Progenitor cell of endocrine pancreas (in vitro differentiated cells): ENCODE results near the gene PLAC9. TPM values are rescaled to one million over a fixed set of nuclear protein-coding genes. Genes with fewer than 3 reads are reported as not detected.

Experiments
- DNase-seq: peaks from one replicate; pipeline ENCODE4 v3.0.0; 2021; ENCODE audit warnings: low spot score; ENCODE audit not compliant: unreplicated experiment
- H3K27ac Mint-ChIP-seq: 2 replicates; pipeline ENCODE4 v1.8.0; 2021; ENCODE audit warnings: mild to moderate bottlenecking, moderate library complexity, mixed read lengths
- H3K27me3 Mint-ChIP-seq: 2 replicates; pipeline ENCODE4 v1.8.0; 2021; ENCODE audit warnings: mixed read lengths
- H3K36me3 Mint-ChIP-seq: 2 replicates; pipeline ENCODE4 v1.8.0; 2022; ENCODE audit warnings: mixed read lengths; ENCODE audit not compliant: insufficient read depth
- H3K4me1 Mint-ChIP-seq: 2 replicates; pipeline ENCODE4 v1.8.0; 2021; ENCODE audit warnings: low read depth, mixed read lengths
- H3K4me3 Mint-ChIP-seq: 2 replicates; pipeline ENCODE4 v1.8.0; 2021; ENCODE audit warnings: low read depth, mild to moderate bottlenecking, moderate library complexity, mixed read lengths
- H3K9me3 Mint-ChIP-seq: 2 replicates; pipeline ENCODE4 v1.8.0; 2021; ENCODE audit warnings: low read depth, mixed read lengths
- total RNA-seq: library from RNA; stranded (reverse); gene quantifications from 2 replicates; pipeline ENCODE4 v1.2.1, GENCODE V29; 2021
- TF ChIP-seq, protein P1 (sequence below): fragments of 200-600 bp; sonication (generic); IDR thresholded peaks from one replicate; pipeline ENCODE4 v1.5.0; 2021; ENCODE audit warnings: antibody characterized with exemption, mild to moderate bottlenecking; ENCODE audit not compliant: unreplicated experiment

PLAC9 gene
- total RNA-seq, 1 donor from 2014 or later, result 0.79 TPM

DNA sequence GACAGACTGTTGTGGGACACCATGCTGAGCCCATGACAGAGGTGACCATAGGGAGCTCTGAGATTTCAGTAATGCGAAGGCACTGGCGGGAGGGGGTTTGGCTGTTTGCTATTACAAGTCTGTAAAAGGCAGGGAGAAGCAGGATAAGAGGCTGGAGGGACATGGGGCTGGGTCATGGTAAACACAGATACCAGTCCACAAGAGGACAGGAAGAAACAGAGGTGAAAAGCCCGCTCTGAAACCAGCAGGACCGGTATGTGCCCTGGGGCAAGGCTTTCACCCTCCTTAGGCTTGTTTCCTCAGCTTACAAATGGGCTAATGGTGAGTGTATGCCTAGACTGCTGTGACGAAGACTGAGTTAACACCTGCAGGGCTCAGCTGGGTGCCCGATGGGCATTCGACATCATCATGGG, 38.7 kb downstream of the PLAC9 start:
- Mint-ChIP-seq H3K36me3 (peaks cover 4% of the 10 kb centered on the region), H3K27ac (peak overlapping the region; percentile 9), H3K4me1 (peaks cover 15% of the 10 kb centered on the region), H3K27me3 (no peaks in the 10 kb centered on the region), H3K9me3 (no peaks in the 10 kb centered on the region), H3K4me3 (no peak overlapping the region)
- TF ChIP-seq, protein P1, sequence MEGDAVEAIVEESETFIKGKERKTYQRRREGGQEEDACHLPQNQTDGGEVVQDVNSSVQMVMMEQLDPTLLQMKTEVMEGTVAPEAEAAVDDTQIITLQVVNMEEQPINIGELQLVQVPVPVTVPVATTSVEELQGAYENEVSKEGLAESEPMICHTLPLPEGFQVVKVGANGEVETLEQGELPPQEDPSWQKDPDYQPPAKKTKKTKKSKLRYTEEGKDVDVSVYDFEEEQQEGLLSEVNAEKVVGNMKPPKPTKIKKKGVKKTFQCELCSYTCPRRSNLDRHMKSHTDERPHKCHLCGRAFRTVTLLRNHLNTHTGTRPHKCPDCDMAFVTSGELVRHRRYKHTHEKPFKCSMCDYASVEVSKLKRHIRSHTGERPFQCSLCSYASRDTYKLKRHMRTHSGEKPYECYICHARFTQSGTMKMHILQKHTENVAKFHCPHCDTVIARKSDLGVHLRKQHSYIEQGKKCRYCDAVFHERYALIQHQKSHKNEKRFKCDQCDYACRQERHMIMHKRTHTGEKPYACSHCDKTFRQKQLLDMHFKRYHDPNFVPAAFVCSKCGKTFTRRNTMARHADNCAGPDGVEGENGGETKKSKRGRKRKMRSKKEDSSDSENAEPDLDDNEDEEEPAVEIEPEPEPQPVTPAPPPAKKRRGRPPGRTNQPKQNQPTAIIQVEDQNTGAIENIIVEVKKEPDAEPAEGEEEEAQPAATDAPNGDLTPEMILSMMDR, result no peak
- DNase-seq, result no peak

DNA sequence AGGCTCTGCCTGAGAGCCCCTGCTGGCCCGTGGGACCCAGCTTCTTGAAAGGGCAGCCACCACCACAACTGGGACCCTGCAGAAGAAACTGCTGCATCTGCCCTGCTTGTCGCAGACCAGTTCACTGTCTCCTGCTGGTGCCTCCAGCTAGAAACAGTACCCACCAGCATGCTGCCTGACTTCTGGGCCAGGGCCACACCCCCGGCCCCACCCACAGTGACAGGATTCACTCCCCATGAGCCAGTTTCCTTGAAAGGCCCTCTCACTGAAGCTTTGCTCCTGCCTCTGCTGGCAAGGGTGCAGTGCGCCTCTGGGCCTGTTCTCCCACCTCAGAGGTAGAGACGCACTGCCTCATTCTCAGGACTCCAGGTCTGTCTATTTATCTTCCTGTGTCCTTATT, 40.4 kb downstream of the PLAC9 start:
- Mint-ChIP-seq H3K4me1 (peaks cover 21% of the 10 kb centered on the region), H3K36me3 (peaks cover 3% of the 10 kb centered on the region), H3K9me3 (no peaks in the 10 kb centered on the region), H3K4me3 (no peak overlapping the region), H3K27me3 (no peaks in the 10 kb centered on the region), H3K27ac (no peak overlapping the region)
- TF ChIP-seq, protein P1, result no peak
- no peak for DNase-seq

DNA sequence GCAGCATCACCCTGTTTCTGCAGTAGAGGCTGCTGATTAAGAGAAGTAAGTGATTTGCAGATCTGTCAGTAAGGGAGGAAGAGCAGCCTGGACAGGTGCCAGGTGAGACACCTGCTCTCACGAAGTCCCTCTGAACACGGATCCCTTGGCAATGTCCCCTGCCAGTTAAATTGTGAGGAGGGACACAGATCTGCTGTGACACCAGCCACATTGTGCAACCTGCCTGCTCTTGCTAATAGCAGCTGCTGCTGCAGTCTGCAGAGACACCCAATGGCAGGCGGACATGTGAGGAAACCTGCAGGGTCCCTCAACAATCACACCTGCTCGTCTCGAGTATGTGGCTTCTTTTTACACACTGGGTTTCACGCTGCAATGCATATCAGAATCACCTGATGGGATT, 40.9 kb downstream of the PLAC9 start:
- Mint-ChIP-seq H3K36me3 (peaks cover 3% of the 10 kb centered on the region), H3K9me3 (no peaks in the 10 kb centered on the region), H3K27ac (no peak overlapping the region), H3K27me3 (no peaks in the 10 kb centered on the region), H3K4me1 (peaks cover 27% of the 10 kb centered on the region), H3K4me3 (no peak overlapping the region)
- DNase-seq, result no peak
- TF ChIP-seq, protein P1, result no peak

DNA sequence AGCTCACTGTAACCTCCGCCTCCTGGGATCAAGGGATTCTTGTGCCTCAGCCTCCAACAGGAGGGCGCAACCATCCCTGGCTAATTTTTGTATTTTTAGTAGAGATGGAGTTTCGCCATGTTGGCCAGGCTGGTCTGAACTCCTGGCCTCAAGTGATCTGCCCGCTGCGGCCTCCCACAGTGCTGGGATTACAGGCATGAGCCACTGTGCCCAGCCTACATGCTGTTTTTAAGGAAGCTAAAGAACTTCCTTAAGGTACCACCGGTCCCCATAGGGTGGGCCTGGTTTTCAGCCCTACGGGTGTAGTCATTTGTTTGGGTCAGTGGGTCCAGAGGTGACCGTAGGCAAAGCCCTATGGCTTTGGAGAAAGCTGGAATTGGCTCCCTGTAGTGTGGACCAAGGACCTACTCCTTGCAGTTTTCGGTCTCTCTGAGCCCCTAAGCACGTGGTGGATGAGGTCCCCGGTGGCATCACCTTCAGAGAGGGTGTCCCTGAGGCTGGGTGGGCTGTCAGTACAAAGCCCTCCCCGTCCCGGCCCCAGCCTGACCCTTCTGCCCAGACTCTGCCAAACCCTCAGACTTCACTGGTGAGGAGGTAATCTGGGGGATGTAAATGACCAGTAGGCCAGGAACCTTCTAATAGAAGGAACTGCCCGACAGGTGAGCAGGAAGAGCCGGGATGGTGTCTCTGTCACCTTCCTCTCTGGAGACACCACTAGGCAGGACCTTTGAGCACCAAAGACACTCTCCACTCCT, 42.3 kb downstream of the PLAC9 start:
- H3K4me3 Mint-ChIP-seq, result no peak overlapping the region
- H3K27me3 Mint-ChIP-seq, result no peaks in the 10 kb centered on the region
- TF ChIP-seq, protein P1, result no peak
- DNase-seq, result no peak
- H3K4me1 Mint-ChIP-seq, result peaks cover 25% of the 10 kb centered on the region
- no peaks in the 10 kb centered on the region for H3K9me3 Mint-ChIP-seq
- H3K36me3 Mint-ChIP-seq, result peaks cover 2% of the 10 kb centered on the region
- no peak overlapping the region for H3K27ac Mint-ChIP-seq

DNA sequence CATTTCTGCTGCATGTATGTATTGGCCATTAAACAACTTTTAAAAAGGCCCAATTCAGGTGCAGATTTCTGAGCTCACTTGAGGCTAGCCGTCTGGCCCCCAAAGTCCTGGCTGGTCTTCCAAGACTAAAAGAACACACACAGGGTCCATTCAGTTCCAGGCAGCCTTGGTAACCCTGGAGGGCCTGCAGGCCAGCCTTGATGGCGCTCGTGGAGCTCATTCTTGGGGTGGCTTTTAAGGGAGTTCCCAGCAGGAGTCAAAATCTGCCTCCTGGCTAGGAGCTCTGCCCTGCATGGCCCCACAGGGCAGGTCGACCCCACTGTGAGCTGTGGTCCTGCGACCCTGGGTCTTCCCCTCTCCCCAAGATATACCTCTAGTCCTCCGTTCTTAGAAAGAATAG, 44.0 kb downstream of the PLAC9 start:
- Mint-ChIP-seq H3K9me3 (no peaks in the 10 kb centered on the region), H3K36me3 (no peaks in the 10 kb centered on the region), H3K4me1 (peaks cover 17% of the 10 kb centered on the region), H3K27ac (no peak overlapping the region), H3K4me3 (no peak overlapping the region), H3K27me3 (no peaks in the 10 kb centered on the region)
- no peak for DNase-seq
- TF ChIP-seq, protein P1, result no peak
